GM12892 (cell line): ENCODE data around the gene PCED1B.

ENCODE experiments used
- POLR2AphosphoS5 ChIP-seq: IDR thresholded peaks from 2 replicates; pipeline ENCODE4 v1.6.1; 2011; ENCODE audit warnings: low read depth, low read length, control low read depth
- TAF1 ChIP-seq: IDR thresholded peaks from 2 replicates; pipeline ENCODE4 v1.6.1; 2011; ENCODE audit warnings: low read depth, mild to moderate bottlenecking, control low read depth, low read length, borderline replicate concordance

- no peak for TF ChIP-seq TAF1
- TF ChIP-seq POLR2AphosphoS5 = no peak
Measured at GRCh38 chr12:47273191-47273626, 193.8 kb downstream of the PCED1B start.
